VCaP (cell line): ENCODE data around the gene OR10T2.
"Not testable (repeated sequence)": the region's sequence is repeated elsewhere in the genome, so short reads cannot be mapped to it uniquely, and the experiment has no call there.

Experiments
- H3K27ac ChIP-seq: fragments of 450-650 bp; 2 replicates; pipeline ENCODE4 v1.5.1; 2017
- TF ChIP-seq, protein P1 (sequence below): fragments of 450-650 bp; conservative IDR thresholded peaks from 2 replicates; pipeline ENCODE4 v1.5.1; 2017; ENCODE audit warnings: mild to moderate bottlenecking, moderate library complexity

OR10T2 gene

GRCh38 chr1:158355773-158356285, 43.4 kb downstream of the OR10T2 start:
- TF ChIP-seq, protein P1, sequence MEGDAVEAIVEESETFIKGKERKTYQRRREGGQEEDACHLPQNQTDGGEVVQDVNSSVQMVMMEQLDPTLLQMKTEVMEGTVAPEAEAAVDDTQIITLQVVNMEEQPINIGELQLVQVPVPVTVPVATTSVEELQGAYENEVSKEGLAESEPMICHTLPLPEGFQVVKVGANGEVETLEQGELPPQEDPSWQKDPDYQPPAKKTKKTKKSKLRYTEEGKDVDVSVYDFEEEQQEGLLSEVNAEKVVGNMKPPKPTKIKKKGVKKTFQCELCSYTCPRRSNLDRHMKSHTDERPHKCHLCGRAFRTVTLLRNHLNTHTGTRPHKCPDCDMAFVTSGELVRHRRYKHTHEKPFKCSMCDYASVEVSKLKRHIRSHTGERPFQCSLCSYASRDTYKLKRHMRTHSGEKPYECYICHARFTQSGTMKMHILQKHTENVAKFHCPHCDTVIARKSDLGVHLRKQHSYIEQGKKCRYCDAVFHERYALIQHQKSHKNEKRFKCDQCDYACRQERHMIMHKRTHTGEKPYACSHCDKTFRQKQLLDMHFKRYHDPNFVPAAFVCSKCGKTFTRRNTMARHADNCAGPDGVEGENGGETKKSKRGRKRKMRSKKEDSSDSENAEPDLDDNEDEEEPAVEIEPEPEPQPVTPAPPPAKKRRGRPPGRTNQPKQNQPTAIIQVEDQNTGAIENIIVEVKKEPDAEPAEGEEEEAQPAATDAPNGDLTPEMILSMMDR = no peak
- H3K27ac ChIP-seq = no peak overlapping the region

GRCh38 chr1:158354255-158354654, 45.0 kb downstream of the OR10T2 start:
- no peak overlapping the region for H3K27ac ChIP-seq
- TF ChIP-seq, protein P1 = no peak

GRCh38 chr1:158353303-158354075, 45.8 kb downstream of the OR10T2 start, which contains the start of gene CD1E:
CD1E (plus strand) TSS chr1:158353894; CDS start chr1:158353989, 95 bp downstream.
- no peak within 1 kb of the TSS for H3K27ac ChIP-seq
- TF ChIP-seq, protein P1 = no peak

DNA sequence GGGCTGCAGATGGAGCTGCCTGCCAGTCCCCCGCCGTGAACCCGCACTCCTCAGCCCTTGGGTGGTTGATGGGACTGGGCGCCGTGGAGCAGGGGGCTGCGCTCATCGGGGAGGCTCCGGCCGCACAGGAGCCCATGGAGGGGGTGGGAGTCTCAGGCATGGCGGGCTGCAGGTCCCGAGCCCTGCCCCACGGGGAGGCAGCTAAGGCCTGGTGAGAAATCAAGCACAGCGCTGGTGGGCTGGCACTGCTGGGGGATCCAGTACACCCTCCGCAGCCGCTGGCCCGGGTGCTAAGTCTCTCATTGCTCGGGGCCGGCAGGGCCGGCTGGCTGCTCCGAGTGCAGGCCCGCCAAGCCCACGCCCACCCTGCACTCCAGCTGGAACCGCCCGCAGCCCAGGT, 50.3 kb downstream of the OR10T2 start:
- H3K27ac ChIP-seq = not testable (repeated sequence)
